Measurements from ENCODE around the gene SSBP2.

Gene SSBP2

GRCh38 chr5:81397176-81397575, 353.7 kb downstream of the SSBP2 start:
- no peak overlapping the region for H3K4me3 ChIP-seq (ENCODE audit: low read length)
- TF ChIP-seq CTCF (conservative IDR thresholded peaks at IDR 0.05; ENCODE audit: low read length), result no peak
- peak; percentile 40 for DNase-seq (ENCODE audit: low read depth)

GRCh38 chr5:81395262-81395661, 355.6 kb downstream of the SSBP2 start:
- DNase-seq (ENCODE audit: low read depth), result no peak
- no peak overlapping the region for H3K4me3 ChIP-seq (ENCODE audit: low read length)
- no peak for TF ChIP-seq CTCF (conservative IDR thresholded peaks at IDR 0.05; ENCODE audit: low read length)

- peak within 1 kb of the TSS; percentile 48 for H3K4me3 ChIP-seq (ENCODE audit: low read length)
- no peak for DNase-seq (ENCODE audit: low read depth)
- TF ChIP-seq CTCF (conservative IDR thresholded peaks at IDR 0.05; ENCODE audit: low read length), result no peak
These were observed 356.8 kb downstream of the SSBP2 start, which contains the start of gene ACOT12 for GRCh38 chr5:81393783-81394718. Gene ACOT12 (minus strand): TSS chr5:81394134. CDS start chr5:81394114, 20 bp downstream.

GRCh38 chr5:81393430-81393782, 357.5 kb downstream of the SSBP2 start:
- H3K4me3 ChIP-seq (ENCODE audit: low read length), result peak overlapping the region; percentile 48
- TF ChIP-seq CTCF (conservative IDR thresholded peaks at IDR 0.05; ENCODE audit: low read length), result no peak
- DNase-seq (ENCODE audit: low read depth), result no peak

GRCh38 chr5:81389025-81389424, 361.9 kb downstream of the SSBP2 start:
- no peak for TF ChIP-seq CTCF (conservative IDR thresholded peaks at IDR 0.05; ENCODE audit: low read length)
- H3K4me3 ChIP-seq (ENCODE audit: low read length), result no peak overlapping the region
- DNase-seq (ENCODE audit: low read depth), result no peak

- DNase-seq (ENCODE audit: low read depth), result no peak
- no peak for TF ChIP-seq CTCF (conservative IDR thresholded peaks at IDR 0.05; ENCODE audit: low read length)
These were observed 362.7 kb downstream of the SSBP2 start for GRCh38 chr5:81388169-81388568.

GRCh38 chr5:81383867-81384266, 367.0 kb downstream of the SSBP2 start:
- H3K4me3 ChIP-seq (ENCODE audit: low read length), result no peak overlapping the region
- TF ChIP-seq CTCF (conservative IDR thresholded peaks at IDR 0.05; ENCODE audit: low read length), result no peak
- DNase-seq (ENCODE audit: low read depth), result no peak

More at GRCh38 chr5:81388169-81388568, 362.7 kb downstream of the SSBP2 start:
- H3K4me3 ChIP-seq (ENCODE audit: low read length), result no peak overlapping the region
